Measurements from ENCODE around the gene SSTR4. TPM values are rescaled to one million over a fixed set of nuclear protein-coding genes. Genes with fewer than 3 reads are reported as not detected.

The SSTR4 gene
- total RNA-seq, 2 donors from 2014 or later: not detected

GRCh38 chr20:23058240-23058639 is 23.1 kb downstream of the SSTR4 start:
- ATAC-seq (no peak), DNase-seq (no peak)
- 34 to 44% methylated on average over 1 of the region's 1 CpG for WGBS, 2 donors
- TF ChIP-seq POLR2A (IDR thresholded peaks at IDR 0.05): no peak
- TF ChIP-seq CTCF (IDR thresholded peaks at IDR 0.05): no peak
- no peaks in the 10 kb centered on the region for H3K36me3 ChIP-seq (replicated peaks in 1 of 2; ENCODE audit: insufficient read depth in 1 of 2, low read depth in 2 of 2)
- H3K27ac ChIP-seq: no peak overlapping the region
- intact Hi-C loops (cut with DNase I): no loop called here
- no peaks in the 10 kb centered on the region for H3K9me3 ChIP-seq
- H3K4me3 ChIP-seq: no peak overlapping the region
- H3K4me1 ChIP-seq: peaks cover 4% of the 10 kb centered on the region
- H3K27me3 ChIP-seq: no peaks in the 10 kb centered on the region

DNA sequence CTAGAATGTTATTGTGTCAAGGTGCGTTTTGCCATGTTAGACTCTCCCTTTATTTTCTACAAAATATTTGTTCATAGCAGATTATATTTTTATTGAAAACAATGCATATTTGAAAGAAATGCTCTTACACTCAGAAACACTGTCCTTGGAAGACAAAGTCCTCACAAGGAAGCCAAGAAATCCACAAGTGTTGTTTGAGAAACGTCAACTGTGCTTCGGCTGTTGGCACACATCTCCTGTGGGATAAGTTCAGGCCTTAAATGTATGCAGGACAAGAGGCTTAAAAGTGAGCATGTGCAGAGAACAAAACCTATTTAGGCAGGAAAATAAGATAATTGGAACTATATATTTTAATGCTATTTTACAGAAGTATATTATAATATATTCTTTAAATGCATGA is 23.9 kb downstream of the SSTR4 start:
- H3K36me3 ChIP-seq (replicated peaks in 1 of 2; ENCODE audit: insufficient read depth in 1 of 2, low read depth in 2 of 2): no peaks in the 10 kb centered on the region
- H3K4me3 ChIP-seq: no peak overlapping the region
- no peak overlapping the region for H3K27ac ChIP-seq
- intact Hi-C loops (cut with DNase I): no loop called here
- no peaks in the 10 kb centered on the region for H3K9me3 ChIP-seq
- TF ChIP-seq POLR2A (IDR thresholded peaks at IDR 0.05) (no peak), CTCF (IDR thresholded peaks at IDR 0.05) (no peak)
- ATAC-seq (no peak), DNase-seq (no peak)
- H3K27me3 ChIP-seq: no peaks in the 10 kb centered on the region
- peaks cover 4% of the 10 kb centered on the region for H3K4me1 ChIP-seq
- 58 to 59% methylated on average over 3 of the region's 3 CpGs for WGBS, 2 donors

DNA sequence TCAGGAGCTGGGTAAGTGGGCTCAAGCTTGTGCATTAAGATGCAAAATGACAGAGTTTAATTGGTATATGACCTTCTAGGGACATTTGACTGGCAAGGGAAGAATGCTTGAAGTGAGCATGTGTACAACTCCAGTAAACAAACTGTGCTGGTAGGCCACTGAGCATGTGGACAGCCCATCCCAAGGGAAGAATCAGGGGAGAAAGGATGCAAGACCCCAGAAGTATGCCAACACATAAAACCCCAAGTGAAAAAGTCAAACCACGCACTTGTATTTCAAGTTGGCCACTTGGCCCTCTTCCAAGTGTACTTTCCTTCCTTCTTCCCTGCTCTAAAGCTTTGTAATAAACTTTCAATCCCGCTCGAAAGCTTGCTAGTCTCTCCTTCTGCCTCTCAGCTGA is 24.7 kb downstream of the SSTR4 start:
- peaks cover 4% of the 10 kb centered on the region for H3K4me1 ChIP-seq
- H3K27ac ChIP-seq: no peak overlapping the region
- ATAC-seq (no peak), DNase-seq (no peak)
- H3K27me3 ChIP-seq: no peaks in the 10 kb centered on the region
- H3K4me3 ChIP-seq: no peak overlapping the region
- WGBS, 2 donors: 46 to 63% methylated on average over 3 of the region's 3 CpGs
- no peaks in the 10 kb centered on the region for H3K9me3 ChIP-seq
- intact Hi-C loops (cut with DNase I): no loop called here
- H3K36me3 ChIP-seq (replicated peaks in 1 of 2; ENCODE audit: insufficient read depth in 1 of 2, low read depth in 2 of 2): no peaks in the 10 kb centered on the region
- no peak for TF ChIP-seq POLR2A (IDR thresholded peaks at IDR 0.05)
- TF ChIP-seq CTCF (IDR thresholded peaks at IDR 0.05): no peak

- WGBS, 2 donors: 46 to 78% methylated on average over 4 of the region's 4 CpGs
- Histone ChIP-seq H3K27ac (no peak overlapping the region), H3K4me3 (no peak overlapping the region), H3K27me3 (no peaks in the 10 kb centered on the region), H3K9me3 (no peaks in the 10 kb centered on the region), H3K4me1 (peaks cover 4% of the 10 kb centered on the region), H3K36me3 (replicated peaks in 1 of 2; ENCODE audit: insufficient read depth in 1 of 2, low read depth in 2 of 2) (no peaks in the 10 kb centered on the region)
- DNase-seq (no peak), ATAC-seq (no peak)
- intact Hi-C loops (cut with DNase I): no loop called here
- TF ChIP-seq POLR2A (IDR thresholded peaks at IDR 0.05) (no peak), CTCF (IDR thresholded peaks at IDR 0.05) (no peak)
These were observed 25.5 kb downstream of the SSTR4 start for GRCh38 chr20:23060629-23061028.

DNA sequence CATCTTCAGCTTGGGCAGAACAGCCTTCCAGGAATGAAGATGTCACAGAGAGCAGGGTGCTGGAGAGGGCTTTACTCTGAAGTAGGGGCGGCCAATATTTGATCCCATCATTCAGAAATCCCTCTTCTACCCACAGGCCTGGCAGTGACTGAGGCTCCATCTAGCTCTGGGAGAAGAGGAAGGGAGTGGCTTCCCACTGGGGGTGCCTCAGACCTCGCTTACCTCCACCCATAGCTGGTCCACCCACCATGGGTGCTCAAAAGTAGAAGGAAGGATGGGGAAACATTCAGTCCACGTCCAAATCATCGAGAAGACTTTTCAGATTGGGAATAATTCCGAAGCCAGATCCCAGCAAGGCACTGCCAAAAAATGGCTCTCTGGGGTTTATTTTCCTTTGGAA is 26.1 kb downstream of the SSTR4 start:
- H3K27me3 ChIP-seq: no peaks in the 10 kb centered on the region
- intact Hi-C loops (cut with DNase I): no loop called here
- 67% methylated on average over 5 of the region's 5 CpGs for whole genome bisulfite sequencing, 2 donors
- no peak for DNase-seq
- H3K36me3 ChIP-seq (replicated peaks in 1 of 2; ENCODE audit: insufficient read depth in 1 of 2, low read depth in 2 of 2): no peaks in the 10 kb centered on the region
- TF ChIP-seq CTCF (IDR thresholded peaks at IDR 0.05) (no peak), POLR2A (IDR thresholded peaks at IDR 0.05) (no peak)
- no peak overlapping the region for H3K4me3 ChIP-seq
- no peak for ATAC-seq
- H3K27ac ChIP-seq: peak overlapping the region in 1 of 4 donors; percentile 14
- peaks cover 4% of the 10 kb centered on the region for H3K4me1 ChIP-seq
- no peaks in the 10 kb centered on the region for H3K9me3 ChIP-seq
